Spleen (tissue), 7 donors: ENCODE results near the gene TRAF3IP3.

Experiments used
- POLR2A ChIP-seq, 3 donors: fragments of 450-650 bp; IDR thresholded peaks; one replicate each; pipeline ENCODE4 v1.5.1; 2017; ENCODE audit warnings: antibody characterized with exemption in 3 of 3, mild to moderate bottlenecking in 1 of 3
- TF ChIP-seq, protein P1 (sequence below), 11 experiments: fragments of 200-600 bp in 7 of 11; fragments of 450-650 bp in 4 of 11; sonication (generic) in 4 of 11; IDR thresholded peaks in 8 of 11; conservative IDR thresholded peaks in 3 of 11; 1 replicate in 7 of 11; 2 replicates in 4 of 11; pipeline versions ENCODE4 v1.4.0 to v1.8.0; 2016 to 2021; ENCODE audit warnings: antibody characterized with exemption in 11 of 11, inconsistent platforms in 4 of 11, mild to moderate bottlenecking in 1 of 11
- donor health status: DM: no; HTN: no; CAD: no; lungs with moderate emphysema.
- donor health status: DM: no; HTN: no; CAD: no.
- donor health status: DM: no; HTN: no; CAD: no.

DNA sequence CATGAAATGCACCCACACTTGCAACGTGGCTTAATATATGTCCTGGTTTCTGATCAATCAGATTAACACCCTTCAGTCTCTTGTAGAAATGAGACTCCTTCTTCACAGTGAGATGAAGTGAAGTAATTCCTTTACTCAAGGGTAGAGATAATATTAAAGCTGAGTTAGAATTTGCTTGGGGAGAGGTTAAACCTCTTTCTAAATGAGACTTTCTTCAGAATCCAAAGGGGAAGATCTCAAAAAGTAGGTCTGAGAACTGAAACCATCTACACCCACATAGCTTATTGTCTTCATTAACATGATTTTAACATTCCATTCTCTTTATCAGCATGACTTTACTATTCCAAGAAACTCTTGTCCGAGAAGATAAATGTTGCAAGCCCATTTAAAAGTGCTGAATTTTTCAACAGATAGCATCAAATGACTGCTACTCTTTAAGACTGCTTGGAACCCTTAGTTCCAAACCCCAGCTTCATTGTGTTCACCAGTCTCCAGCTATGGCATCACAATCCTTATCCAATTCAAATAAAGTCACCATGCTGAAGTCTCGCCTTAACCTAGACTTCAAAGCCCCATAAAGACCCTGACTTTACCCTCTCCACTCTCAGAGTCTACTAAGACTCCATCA lies 19.2 kb upstream of the TRAF3IP3 start:
- TF ChIP-seq, protein P1, sequence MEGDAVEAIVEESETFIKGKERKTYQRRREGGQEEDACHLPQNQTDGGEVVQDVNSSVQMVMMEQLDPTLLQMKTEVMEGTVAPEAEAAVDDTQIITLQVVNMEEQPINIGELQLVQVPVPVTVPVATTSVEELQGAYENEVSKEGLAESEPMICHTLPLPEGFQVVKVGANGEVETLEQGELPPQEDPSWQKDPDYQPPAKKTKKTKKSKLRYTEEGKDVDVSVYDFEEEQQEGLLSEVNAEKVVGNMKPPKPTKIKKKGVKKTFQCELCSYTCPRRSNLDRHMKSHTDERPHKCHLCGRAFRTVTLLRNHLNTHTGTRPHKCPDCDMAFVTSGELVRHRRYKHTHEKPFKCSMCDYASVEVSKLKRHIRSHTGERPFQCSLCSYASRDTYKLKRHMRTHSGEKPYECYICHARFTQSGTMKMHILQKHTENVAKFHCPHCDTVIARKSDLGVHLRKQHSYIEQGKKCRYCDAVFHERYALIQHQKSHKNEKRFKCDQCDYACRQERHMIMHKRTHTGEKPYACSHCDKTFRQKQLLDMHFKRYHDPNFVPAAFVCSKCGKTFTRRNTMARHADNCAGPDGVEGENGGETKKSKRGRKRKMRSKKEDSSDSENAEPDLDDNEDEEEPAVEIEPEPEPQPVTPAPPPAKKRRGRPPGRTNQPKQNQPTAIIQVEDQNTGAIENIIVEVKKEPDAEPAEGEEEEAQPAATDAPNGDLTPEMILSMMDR (IDR thresholded peaks at IDR 0.05 in 8 of 11, conservative IDR thresholded peaks at IDR 0.05 in 3 of 11): no peak
- no peak for TF ChIP-seq POLR2A (IDR thresholded peaks at IDR 0.05)
